ENCODE data around the gene IL1RAPL2.
"Not testable (repeated sequence)": the region's sequence is repeated elsewhere in the genome, so short reads cannot be mapped to it uniquely, and the experiment has no call there.

IL1RAPL2 gene

GRCh38 chrX:105758754-105759153 lies 1192.8 kb downstream of the IL1RAPL2 start:
- DNase-seq (ENCODE audit: low read depth) = no peak
- no peak overlapping the region for H3K4me3 ChIP-seq (ENCODE audit: low read depth, low read length)
- TF ChIP-seq CTCF (IDR thresholded peaks at IDR 0.05; ENCODE audit: control insufficient read depth, extremely low read depth, insufficient read depth) = no peak

- H3K4me3 ChIP-seq (ENCODE audit: low read depth, low read length) = no peak overlapping the region
- no peak for TF ChIP-seq CTCF (IDR thresholded peaks at IDR 0.05; ENCODE audit: control insufficient read depth, extremely low read depth, insufficient read depth)
- no peak for DNase-seq (ENCODE audit: low read depth)
These were observed 1193.6 kb downstream of the IL1RAPL2 start for GRCh38 chrX:105759598-105759997.

- no peak overlapping the region for H3K4me3 ChIP-seq (ENCODE audit: low read depth, low read length)
- no peak for TF ChIP-seq CTCF (IDR thresholded peaks at IDR 0.05; ENCODE audit: control insufficient read depth, extremely low read depth, insufficient read depth)
- no peak for DNase-seq (ENCODE audit: low read depth)
These were observed 1199.7 kb downstream of the IL1RAPL2 start for GRCh38 chrX:105765691-105766090.

- TF ChIP-seq CTCF (IDR thresholded peaks at IDR 0.05; ENCODE audit: control insufficient read depth, extremely low read depth, insufficient read depth) = no peak
- no peak for DNase-seq (ENCODE audit: low read depth)
- H3K4me3 ChIP-seq (ENCODE audit: low read depth, low read length) = no peak overlapping the region
These were observed 1207.8 kb downstream of the IL1RAPL2 start for GRCh38 chrX:105773801-105774200.

- TF ChIP-seq CTCF (IDR thresholded peaks at IDR 0.05; ENCODE audit: control insufficient read depth, extremely low read depth, insufficient read depth) = no peak
- no peak for DNase-seq (ENCODE audit: low read depth)
- no peak overlapping the region for H3K4me3 ChIP-seq (ENCODE audit: low read depth, low read length)
These were observed 1209.7 kb downstream of the IL1RAPL2 start for GRCh38 chrX:105775679-105776078.

- no peak overlapping the region for H3K4me3 ChIP-seq (ENCODE audit: low read depth, low read length)
- no peak for TF ChIP-seq CTCF (IDR thresholded peaks at IDR 0.05; ENCODE audit: control insufficient read depth, extremely low read depth, insufficient read depth)
These were observed 1215.8 kb downstream of the IL1RAPL2 start for GRCh38 chrX:105781804-105782203.

GRCh38 chrX:105796877-105797276 lies 1230.9 kb downstream of the IL1RAPL2 start:
- DNase-seq (ENCODE audit: low read depth); H3K4me3 ChIP-seq (ENCODE audit: low read depth, low read length): not testable (repeated sequence)

More at GRCh38 chrX:105781804-105782203, 1215.8 kb downstream of the IL1RAPL2 start:
- DNase-seq (ENCODE audit: low read depth) = no peak
